Measurements from ENCODE around the gene CSNK1A1L.
A peak's percentile ranks its signal among the peaks of the same experiment; 100 is the strongest.

CSNK1A1L gene
- total RNA-seq, result 0 reads per million in 2 donors

GRCh38 chr13:37105251-37105714 lies at the start of gene CSNK1A1L:
Gene CSNK1A1L, minus strand, starts transcription at chr13:37105664. Its CDS starts 408 bp downstream, at chr13:37105256.
- no peak for DNase-seq

- no peak for DNase-seq
Observed at GRCh38 chr13:37149380-37149779, 43.9 kb upstream of the CSNK1A1L start.

DNA sequence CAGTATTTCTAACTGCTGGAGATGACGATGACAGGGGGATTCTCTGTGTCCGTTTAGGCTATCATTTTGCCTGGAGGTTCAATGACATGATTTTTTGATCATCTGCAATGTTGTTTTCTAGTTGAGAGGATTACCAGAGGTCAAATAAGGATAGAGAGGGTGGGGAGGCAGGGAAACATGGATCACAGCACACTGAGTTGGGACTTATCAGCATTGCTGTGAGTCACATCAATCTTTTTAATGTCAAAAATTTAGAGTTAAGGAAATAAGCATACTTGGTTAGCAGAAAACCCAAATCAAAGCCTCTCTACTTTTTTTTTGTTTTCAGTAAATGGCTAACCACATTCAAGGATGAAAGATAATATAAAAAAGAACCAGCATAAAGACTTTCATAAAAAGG lies 43.0 kb upstream of the CSNK1A1L start:
- DNase-seq, result no peak

DNA sequence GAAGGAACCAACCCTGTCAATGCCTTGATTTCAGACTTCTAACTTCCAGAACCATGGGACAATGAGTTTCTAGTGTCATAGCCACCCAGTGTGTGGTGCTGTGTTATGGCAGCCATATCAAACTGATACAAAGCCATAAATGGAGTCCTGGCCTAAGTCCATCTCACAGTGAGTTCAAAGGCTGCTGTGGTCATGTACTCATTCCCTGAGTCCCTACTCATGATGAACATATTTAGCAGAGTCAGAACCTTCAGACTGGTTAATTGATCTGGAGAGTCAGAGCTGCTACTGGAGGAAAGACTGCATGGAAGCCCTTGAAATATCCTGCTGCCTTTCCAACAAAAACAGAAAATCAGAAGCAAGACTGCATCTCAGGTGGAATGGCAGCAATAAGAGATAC lies 39.2 kb upstream of the CSNK1A1L start:
- DNase-seq, result no peak

GRCh38 chr13:37143911-37144310 lies 38.4 kb upstream of the CSNK1A1L start:
- no peak for DNase-seq

GRCh38 chr13:37142877-37143276 lies 37.4 kb upstream of the CSNK1A1L start:
- DNase-seq, result no peak

GRCh38 chr13:37141011-37141410 lies 35.5 kb upstream of the CSNK1A1L start:
- DNase-seq, result no peak

DNA sequence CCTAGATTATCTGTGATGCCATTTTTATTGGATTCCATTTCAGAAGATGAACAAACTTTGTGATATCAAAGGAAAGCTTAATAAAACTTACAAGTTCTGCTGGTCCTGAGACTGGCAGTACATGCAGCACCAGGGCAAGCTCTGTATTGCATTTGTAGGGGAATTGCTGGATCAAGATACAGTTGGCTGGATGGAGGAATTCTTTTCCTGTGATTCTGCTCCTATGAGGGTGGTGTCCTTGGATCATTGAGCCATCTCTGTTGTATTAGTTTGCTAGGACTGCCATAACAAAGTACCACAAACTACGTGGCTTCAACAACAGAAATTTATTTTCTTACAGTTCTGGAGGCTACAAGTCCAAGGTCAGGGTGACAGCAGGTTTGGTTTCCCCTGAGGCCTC lies 33.9 kb upstream of the CSNK1A1L start:
- DNase-seq, result no peak

- DNase-seq, result no peak
Observed at GRCh38 chr13:37138926-37139325, 33.5 kb upstream of the CSNK1A1L start.

DNA sequence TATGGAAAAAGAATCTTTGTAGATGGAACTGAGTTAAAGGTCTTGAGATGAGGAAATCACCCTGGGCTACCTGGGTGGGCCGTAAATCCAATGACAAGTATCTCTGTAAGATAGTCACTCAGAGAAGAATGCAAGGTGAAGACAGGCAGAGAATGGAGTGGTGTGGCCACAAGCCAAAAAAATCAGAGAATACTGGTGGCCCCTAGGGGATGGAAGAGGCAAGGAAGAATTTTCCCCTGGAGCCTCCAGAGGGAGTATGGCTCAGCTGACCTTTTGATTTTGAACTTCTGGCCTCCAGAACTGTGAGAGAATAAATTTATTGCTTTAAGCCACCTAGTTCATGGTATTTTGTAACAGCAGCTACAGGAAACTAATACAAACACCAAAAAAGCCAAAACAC lies 32.7 kb upstream of the CSNK1A1L start:
- no peak for DNase-seq

GRCh38 chr13:37136633-37137032 lies 31.2 kb upstream of the CSNK1A1L start:
- DNase-seq, result no peak

GRCh38 chr13:37136187-37136586 lies 30.7 kb upstream of the CSNK1A1L start:
- no peak for DNase-seq

- DNase-seq, result no peak
Observed at GRCh38 chr13:37134411-37135041, 29.1 kb upstream of the CSNK1A1L start.

- no peak for DNase-seq
Observed at GRCh38 chr13:37132211-37132610, 26.7 kb upstream of the CSNK1A1L start.

- no peak for DNase-seq
Observed at GRCh38 chr13:37131092-37131491, 25.6 kb upstream of the CSNK1A1L start.

- DNase-seq, result no peak
Observed at GRCh38 chr13:37129866-37130265, 24.4 kb upstream of the CSNK1A1L start.

DNA sequence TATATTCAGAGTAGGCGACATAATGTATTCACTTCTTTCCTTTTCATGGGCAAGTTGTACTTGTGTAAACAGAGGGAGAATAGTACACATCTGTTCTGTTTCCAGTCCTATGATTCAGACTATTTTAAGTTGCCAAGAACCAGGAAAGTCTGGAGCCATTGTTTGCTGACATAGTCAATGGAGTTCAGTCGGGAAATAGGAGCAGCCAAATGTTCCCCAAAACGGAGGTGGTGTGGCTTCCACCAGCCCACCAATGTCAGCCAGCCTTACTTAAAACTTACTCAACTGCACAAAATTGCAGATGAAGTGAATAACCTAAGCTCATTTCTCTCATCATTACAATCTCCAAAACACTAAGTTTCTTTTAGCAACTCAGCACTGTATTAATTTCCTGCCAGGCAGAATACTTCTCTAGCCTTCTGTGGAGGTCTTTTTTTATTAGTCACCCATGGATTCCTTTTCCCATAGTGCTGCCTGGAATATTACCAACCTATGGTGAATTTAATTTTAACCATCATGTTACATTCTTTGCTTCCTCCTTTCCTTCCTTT lies 22.3 kb upstream of the CSNK1A1L start:
- DNase-seq, result no peak

GRCh38 chr13:37123337-37123736 lies 17.9 kb upstream of the CSNK1A1L start:
- DNase-seq, result no peak

DNA sequence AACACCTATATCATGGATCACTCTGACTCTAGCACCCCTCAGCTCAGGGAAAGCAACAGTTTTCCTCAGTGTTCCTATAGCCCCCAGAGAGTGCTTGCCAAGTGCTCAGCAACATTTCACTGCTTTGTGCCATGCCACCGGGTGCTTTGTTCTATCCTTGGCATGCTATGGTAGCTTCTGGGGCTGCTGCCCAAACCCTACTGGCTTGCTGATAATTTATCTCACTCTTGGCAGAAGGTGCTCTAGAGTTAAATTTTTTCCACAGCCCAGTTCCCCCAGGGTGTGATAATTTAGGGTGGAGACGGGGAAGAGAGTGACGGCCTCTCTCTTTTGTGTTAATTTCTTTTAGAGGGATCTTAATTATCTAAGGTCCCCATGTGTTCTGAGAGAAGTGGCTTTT lies 12.6 kb upstream of the CSNK1A1L start:
- no peak for DNase-seq

DNA sequence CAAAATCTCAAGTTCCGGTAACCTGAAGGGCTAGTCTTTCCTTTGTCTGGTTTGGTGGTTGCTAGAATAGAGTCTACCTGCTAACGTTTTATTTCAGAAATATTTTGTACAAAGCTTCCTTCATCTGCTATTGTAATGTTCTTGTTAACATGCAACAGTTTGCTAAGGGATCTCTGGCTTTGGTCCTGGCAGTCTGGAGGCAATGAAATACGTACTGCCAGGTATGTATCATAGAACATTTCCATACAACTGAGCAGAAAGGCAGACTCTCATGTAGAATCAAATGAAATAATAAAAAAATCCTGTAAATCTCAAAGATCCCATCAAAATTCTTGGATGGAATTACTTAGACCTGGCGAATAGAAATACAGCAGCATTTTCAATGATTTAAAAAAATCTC lies 8.8 kb upstream of the CSNK1A1L start:
- DNase-seq, result no peak

DNA sequence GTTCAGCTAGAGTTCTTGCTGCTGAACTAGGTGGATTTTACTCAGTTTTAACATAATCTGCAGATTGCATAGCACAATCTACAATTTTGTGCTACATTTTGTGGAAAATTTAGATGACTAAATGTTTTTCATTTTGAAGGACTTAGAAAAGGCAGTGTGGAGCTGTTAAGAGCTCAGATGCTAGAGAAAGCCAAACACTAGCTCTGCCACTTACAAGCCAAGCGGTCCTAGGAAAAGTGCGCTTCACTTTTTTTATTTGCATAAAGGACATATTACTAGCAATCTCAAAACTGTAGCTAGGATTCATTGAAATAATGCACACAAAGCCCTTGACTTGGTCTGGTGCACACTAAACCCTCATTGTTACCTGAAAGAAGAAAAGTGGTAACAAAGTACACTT lies 8.1 kb upstream of the CSNK1A1L start:
- no peak for DNase-seq

- peak in 1 of 5 experiments; percentile 6 for DNase-seq
Observed at GRCh38 chr13:37109051-37109678, 3.7 kb upstream of the CSNK1A1L start.

GRCh38 chr13:37107868-37108267 lies 2.4 kb upstream of the CSNK1A1L start:
- no peak for DNase-seq

- DNase-seq, result no peak
Observed at GRCh38 chr13:37107456-37107855, 2.0 kb upstream of the CSNK1A1L start.

Data from T-helper 2 cell (primary cell).